GM12878 (cell line): ENCODE measurements around the gene RAI2. TPM values are rescaled to one million over a fixed set of nuclear protein-coding genes. Genes with fewer than 3 reads are reported as not detected.

ENCODE experiments used
- ATAC-seq: fragments of 200-7000 bp; cut with Tn5 transposase; 3 replicates; pipeline ENCODE4 v1.9.1; 2020; ENCODE audit warnings: mild to moderate bottlenecking, moderate library complexity
- BruUV-seq: library from RNA; stranded (reverse); fragments of 400-500 nt; replicated peaks from 2 replicates; lab custom pipeline; 2021; lab: Mats Ljungman, UMichigan
- CTCF ChIA-PET: fragments of 300-600 bp; sonication (Branson Sonifier 250); formaldehyde crosslinking; extraction: SDS; loops from one replicate; lab custom pipeline; 2021; ENCODE audit warnings: inconsistent platforms; lab: Yijun Ruan, JAX
- POLR2A ChIA-PET: fragments of 350-600 bp; formaldehyde crosslinking; extraction: SDS; loops from one replicate; lab custom pipeline; 2021; ENCODE audit warnings: inconsistent platforms; lab: Charles Lee
- RAD21 ChIA-PET: fragments of 300-600 bp; sonication (Branson Sonifier 250); formaldehyde crosslinking; loops from one replicate; lab custom pipeline; 2023; ENCODE audit warnings: antibody characterized with exemption; ENCODE audit not compliant: unreplicated experiment; lab: Charles Lee
- SMC1A ChIA-PET: fragments of 300-600 bp; sonication (Branson Sonifier 250); formaldehyde crosslinking; loops from one replicate; lab custom pipeline; 2023; ENCODE audit not compliant: unreplicated experiment, uncharacterized antibody; lab: Charles Lee
- DNase-seq: peaks from one replicate; pipeline ENCODE4 v3.0.0-alpha.2; 2011; ENCODE audit warnings: low read depth, low spot score
- FAIRE-seq: peaks from 3 replicates; lab custom pipeline; 2011; peaks lifted over from hg19 to GRCh38; lab: Jason Lieb, UNC
- H2AFZ ChIP-seq: 2 replicates; pipeline ENCODE4 v1.6.0; 2011; ENCODE audit warnings: low read depth, low read length, control low read depth; ENCODE audit not compliant: control insufficient read depth
- H3K27ac ChIP-seq: 2 replicates; pipeline ENCODE4 v1.5.1; 2011; ENCODE audit warnings: control low read depth; ENCODE audit not compliant: control insufficient read depth, insufficient read depth
- H3K27me3 ChIP-seq, 2 experiments: replicated peaks in 1 of 2; 2 replicates each; pipeline versions ENCODE4 v1.6.0 to v1.6.1; 2011; ENCODE audit warnings: low read length in 1 of 2; ENCODE audit not compliant: control insufficient read depth in 2 of 2, insufficient read depth in 2 of 2
- H3K36me3 ChIP-seq, 2 experiments: 2 replicates each; pipeline ENCODE4 v1.5.1; 2011; ENCODE audit warnings: low read length in 1 of 2; ENCODE audit not compliant: control insufficient read depth in 2 of 2, insufficient read depth in 2 of 2
- H3K4me1 ChIP-seq: 2 replicates; pipeline ENCODE4 v1.6.1; 2011; ENCODE audit warnings: mild to moderate bottlenecking, low read length, moderate library complexity, mixed read lengths; ENCODE audit not compliant: control insufficient read depth, insufficient read depth
- H3K4me2 ChIP-seq: 2 replicates; pipeline ENCODE4 v1.6.0; 2011; ENCODE audit warnings: control low read depth; ENCODE audit not compliant: control insufficient read depth, insufficient read depth
- H3K4me3 ChIP-seq: fragments of 200-600 bp; sonication (generic); 2 replicates; pipeline ENCODE4 v1.5.1; 2016
- H3K79me2 ChIP-seq: 2 replicates; pipeline ENCODE4 v1.6.0; 2011; ENCODE audit warnings: low read length; ENCODE audit not compliant: control insufficient read depth, insufficient read depth
- H3K9ac ChIP-seq: 2 replicates; pipeline ENCODE4 v1.8.0; 2011; ENCODE audit warnings: low read length, control low read depth, mixed read lengths; ENCODE audit not compliant: control insufficient read depth, insufficient read depth
- H3K9me3 ChIP-seq: replicated peaks from 3 replicates; pipeline ENCODE4 v1.5.1; 2011; ENCODE audit warnings: mild to moderate bottlenecking, low read length; ENCODE audit not compliant: control insufficient read depth, insufficient read depth
- H4K20me1 ChIP-seq: 2 replicates; pipeline ENCODE4 v1.6.0; 2011; ENCODE audit not compliant: control insufficient read depth, insufficient read depth
- CHD1 ChIP-seq: IDR thresholded peaks from 2 replicates; pipeline ENCODE4 v1.6.1; 2012; ENCODE audit warnings: low read depth, low read length, improper control_type of control experiment
- E2F8 ChIP-seq: fragments of 450-650 bp; IDR thresholded peaks from 2 replicates; pipeline ENCODE4 v1.6.1; 2018; ENCODE audit warnings: mild to moderate bottlenecking, low read depth, moderate library complexity; ENCODE audit not compliant: partially characterized antibody
- EGR1 ChIP-seq, 2 experiments: IDR thresholded peaks; 1 replicate in 1 of 2; 2 replicates in 1 of 2; pipeline ENCODE4 v1.6.1; 2011 to 2012; ENCODE audit warnings: low read depth in 2 of 2, low read length in 2 of 2, borderline replicate concordance in 1 of 2, mild to moderate bottlenecking in 1 of 2, moderate library complexity in 1 of 2
- HCFC1 ChIP-seq: fragments of 150-350 bp; IDR thresholded peaks from 2 replicates; pipeline ENCODE4 v1.6.1; 2014; ENCODE audit warnings: low read length
- HDAC6 ChIP-seq: fragments of 200-600 bp; sonication (generic); IDR thresholded peaks from one replicate; pipeline ENCODE4 v1.8.0; 2017; ENCODE audit warnings: antibody characterized with exemption; ENCODE audit not compliant: unreplicated experiment
- IRF4 ChIP-seq: IDR thresholded peaks from 2 replicates; pipeline ENCODE4 v1.6.1; 2011; ENCODE audit warnings: low read depth, low read length
- MXI1 ChIP-seq: fragments of 150-350 bp; IDR thresholded peaks from 2 replicates; pipeline ENCODE4 v1.6.1; 2011; ENCODE audit warnings: low read depth, mild to moderate bottlenecking, inconsistent platforms, low read length, improper control_type of control experiment
- MYB ChIP-seq: fragments of 150-350 bp; IDR thresholded peaks from 2 replicates; pipeline ENCODE4 v1.6.1; 2014; ENCODE audit warnings: mild to moderate bottlenecking, low read depth, low read length, borderline replicate concordance
- STAT3 ChIP-seq: IDR thresholded peaks from 2 replicates; pipeline ENCODE4 v1.6.1; 2011; ENCODE audit warnings: low read depth, low read length, improper control_type of control experiment
- TBL1XR1 ChIP-seq: IDR thresholded peaks from 2 replicates; pipeline ENCODE4 v1.6.1; 2012; ENCODE audit warnings: low read depth, low read length, improper control_type of control experiment
- TCF3 ChIP-seq: IDR thresholded peaks from 2 replicates; pipeline ENCODE4 v1.6.1; 2012; ENCODE audit warnings: low read depth, mild to moderate bottlenecking, low read length, borderline replicate concordance; ENCODE audit not compliant: insufficient read depth
- ZNF24 ChIP-seq: fragments of 450-650 bp; IDR thresholded peaks from 2 replicates; pipeline ENCODE4 v1.6.1; 2017; ENCODE audit warnings: antibody characterized with exemption, mild to moderate bottlenecking
- ZNF384 ChIP-seq: IDR thresholded peaks from 2 replicates; pipeline ENCODE4 v1.6.1; 2012; ENCODE audit warnings: low read depth, mild to moderate bottlenecking, low read length, improper control_type of control experiment, borderline replicate concordance
- WGBS: methylation state at CpG from one replicate; pipeline ENCODE4 v1.1.6; 2016; ENCODE audit warnings: low lambda C conversion rate; ENCODE audit not compliant: insufficient replicate concordance, insufficient coverage; ENCODE audit errors: missing lambda C conversion rate; 5-methylcytosine and 5-hydroxymethylcytosine counted together
- in situ Hi-C: fragments of 300-500 bp; cut with MboI; formaldehyde crosslinking; loops from 9 replicates; pipeline ENCODE4 v1.14.3; 2018; ENCODE audit warnings: mixed read lengths
- intact Hi-C: fragments of 100-400 bp; cut with micrococcal nuclease; formaldehyde crosslinking; loops from one replicate; pipeline ENCODE4 v1.14.2; 2022; ENCODE audit not compliant: unreplicated experiment
- polyA plus RNA-seq, 11 experiments: library from polyadenylated mRNA; depleted of rRNA in 4 of 11; unstranded in 6 of 11; stranded (reverse) in 5 of 11; fragments of >200 nt; fragmentation: Nextera tagmentation in 4 of 11; fragmentation: Illumina TruSeq in 1 of 11; extraction: Ambion mirVana in 4 of 11; extraction: Trizol in 1 of 11; gene quantifications; 1 replicate in 1 of 11; 2 replicates in 10 of 11; pipeline versions ENCODE4 v1.2.1 to v1.2.3, GENCODE V29; 2011 to 2016; ENCODE audit warnings: inconsistent platforms in 2 of 11, missing spikeins in 2 of 11, low read depth in 1 of 11
- total RNA-seq, 4 experiments: library from RNA; depleted of rRNA in 3 of 4; stranded (reverse); fragments of >200 nt in 3 of 4; fragmentation: Illumina TruSeq in 1 of 4; extraction: Trizol in 1 of 4; gene quantifications; 2 replicates each; pipeline versions ENCODE4 v1.2.1 to v1.2.3, GENCODE V29; 2013 to 2021

The RAI2 gene
- total and polyA plus RNA-seq, 10 of the 15 experiments (the other 5 are each of a cell fraction or from before 2014, with no cell fraction given) = not detected

GRCh38 chrX:17851874-17852273 is 9.2 kb downstream of the RAI2 start:
- ChIA-PET CTCF (no interaction called here), SMC1A (no interaction called here), POLR2A (no interaction called here), RAD21 (no interaction called here)
- Histone ChIP-seq H3K4me2 (no peak overlapping the region), H3K4me3 (no peak overlapping the region), H4K20me1 (no peaks in the 10 kb centered on the region), H3K4me1 (no peaks in the 10 kb centered on the region), H3K9me3 (no peaks in the 10 kb centered on the region), H3K9ac (no peak overlapping the region), H2AFZ (no peak overlapping the region), H3K27ac (no peak overlapping the region), H3K27me3 (peaks cover 0 to 2% of the 10 kb centered on the region in 2 experiments; a peak in 1 of 4 replicates), H3K79me2 (no peaks in the 10 kb centered on the region), H3K36me3 (no peaks in the 10 kb centered on the region)
- WGBS = 10% methylated on average over 7 of the region's 7 CpGs
- no TSS peak for BruUV-seq
- no peak for ATAC-seq
- no peak for TF ChIP-seq HCFC1
- TF ChIP-seq MYB = no peak
- TF ChIP-seq MXI1 = no peak
- no peak for TF ChIP-seq TCF3
- TF ChIP-seq E2F8 = no peak
- no peak for TF ChIP-seq IRF4
- TF ChIP-seq EGR1 (IDR thresholded peaks at IDR 0.05; ENCODE audit: borderline replicate concordance in 1 of 2, low read depth in 2 of 2, low read length in 2 of 2) = no peak
- TF ChIP-seq CHD1 = no peak
- no peak for TF ChIP-seq HDAC6
- no peak for TF ChIP-seq STAT3
- no peak for TF ChIP-seq TBL1XR1
- no peak for TF ChIP-seq ZNF24
- TF ChIP-seq ZNF384 = no peak
- no peak for FAIRE-seq
- no peak for DNase-seq
- intact Hi-C loops = no loop called here
- in situ Hi-C loops = no loop called here
